Common myeloid progenitor, CD34-positive (primary cell): ENCODE results near the gene EFCAB14.
"Not testable (repeated sequence)": the region's sequence is repeated elsewhere in the genome, so short reads cannot be mapped to it uniquely, and the experiment has no call there.

ENCODE experiments used
- CTCF ChIA-PET: fragments of 350-600 bp; sonication (Branson Sonifier 250); formaldehyde crosslinking; loops from one replicate; lab custom pipeline; 2021; ENCODE audit warnings: antibody characterized with exemption; lab: Charles Lee
- POLR2A ChIA-PET: fragments of 350-600 bp; sonication (Branson Sonifier 250); formaldehyde crosslinking; loops from one replicate; lab custom pipeline; 2021; ENCODE audit warnings: antibody characterized with exemption; lab: Charles Lee
- DNase-seq, 3 donors: peaks; one replicate each; pipeline versions ENCODE4 v3.0.0 to v3.0.0-alpha.2; 2013
- H3K27ac ChIP-seq, 2 experiments: 1 replicate in 1 of 2; 2 replicates in 1 of 2; pipeline ENCODE4 v1.7.0; 2013; ENCODE audit warnings: inconsistent platforms in 2 of 2, low read length in 2 of 2, mild to moderate bottlenecking in 2 of 2, low read depth in 1 of 2, moderate library complexity in 1 of 2; ENCODE audit not compliant: severe bottlenecking in 2 of 2, insufficient read depth in 1 of 2, poor library complexity in 1 of 2
- H3K27me3 ChIP-seq, 5 experiments: replicated peaks in 2 of 5; 1 replicate in 3 of 5; 2 replicates in 2 of 5; pipeline versions ENCODE4 v1.6.1 to v1.7.0; 2013; ENCODE audit warnings: low read length in 4 of 5, mild to moderate bottlenecking in 2 of 5, moderate library complexity in 2 of 5, inconsistent platforms in 1 of 5; ENCODE audit not compliant: insufficient read depth in 5 of 5, control insufficient read depth in 4 of 5
- H3K36me3 ChIP-seq, 4 experiments: 1 replicate in 2 of 4; 2 replicates in 2 of 4; pipeline versions ENCODE4 v1.6.1 to v1.7.0; 2013; ENCODE audit warnings: low read length in 3 of 4, control low read depth in 1 of 4, mild to moderate bottlenecking in 1 of 4; ENCODE audit not compliant: control insufficient read depth in 4 of 4, insufficient read depth in 4 of 4
- H3K4me1 ChIP-seq, 4 experiments: 1 replicate in 3 of 4; 2 replicates in 1 of 4; pipeline versions ENCODE4 v1.6.1 to v1.7.1; 2013; ENCODE audit warnings: low read length in 3 of 4, mild to moderate bottlenecking in 3 of 4, control low read depth in 1 of 4, inconsistent platforms in 1 of 4, moderate library complexity in 1 of 4; ENCODE audit not compliant: control insufficient read depth in 4 of 4, insufficient read depth in 4 of 4; ENCODE audit errors: control extremely low read depth in 1 of 4
- H3K4me3 ChIP-seq, 7 experiments: 1 replicate in 4 of 7; 2 replicates in 3 of 7; pipeline versions ENCODE4 v1.5.1 to v1.7.0; 2013; ENCODE audit warnings: mild to moderate bottlenecking in 7 of 7, low read length in 6 of 7, moderate library complexity in 6 of 7, inconsistent platforms in 2 of 7, low read depth in 2 of 7, control low read depth in 1 of 7; ENCODE audit not compliant: insufficient read depth in 4 of 7, control insufficient read depth in 1 of 7; ENCODE audit errors: extremely low read depth in 1 of 7
- H3K9me3 ChIP-seq, 5 experiments: 1 replicate in 4 of 5; 2 replicates in 1 of 5; pipeline versions ENCODE4 v1.6.1 to v1.7.1; 2013; ENCODE audit warnings: low read length in 4 of 5, mild to moderate bottlenecking in 2 of 5, inconsistent platforms in 1 of 5, low read depth in 1 of 5, moderate library complexity in 1 of 5; ENCODE audit not compliant: control insufficient read depth in 4 of 5, insufficient read depth in 2 of 5; ENCODE audit errors: control extremely low read depth in 1 of 5
- WGBS: methylation state at CpG from one replicate; pipeline ENCODE4 v1.1.5; 2013; ENCODE audit not compliant: insufficient coverage; 5-methylcytosine and 5-hydroxymethylcytosine counted together

EFCAB14 gene

DNA sequence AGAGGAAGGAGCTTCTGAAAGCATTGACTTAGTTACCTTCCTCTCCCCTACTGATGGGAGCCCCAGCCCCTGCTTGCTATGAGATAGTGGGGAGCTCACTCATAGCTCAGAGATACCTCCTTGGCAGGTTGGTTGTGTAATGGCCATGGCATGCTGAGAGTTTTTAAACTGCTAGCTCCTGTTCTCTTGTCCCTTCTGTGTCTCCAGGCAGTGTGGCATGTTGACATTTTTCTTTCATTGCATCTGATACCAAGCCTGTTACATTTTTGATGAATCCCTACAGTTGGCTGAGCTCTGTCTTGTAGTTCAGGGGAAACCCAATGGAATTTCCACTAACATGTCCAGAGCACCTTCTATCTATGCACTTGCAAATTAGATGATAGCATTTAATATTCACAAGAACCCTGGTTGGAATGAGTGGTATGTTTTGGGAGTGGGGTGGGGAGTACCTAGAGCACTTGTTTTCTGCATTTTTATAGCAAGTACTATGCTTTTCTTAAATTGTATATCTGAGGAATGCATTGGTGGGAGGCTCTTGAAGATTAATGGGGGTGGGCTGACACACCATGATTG is 39.1 kb upstream of the EFCAB14 start:
- Histone ChIP-seq H3K27me3 (peaks cover 2 to 10% (median 6%) of the 10 kb centered on the region in 5 experiments), H3K4me1 (no peaks in the 10 kb centered on the region), H3K27ac (no peak overlapping the region), H3K36me3 (no peaks in the 10 kb centered on the region), H3K9me3 (peaks cover 0 to 7% (median 0%) of the 10 kb centered on the region in 5 experiments), H3K4me3 (no peak overlapping the region)
- ChIA-PET POLR2A (no interaction called here), CTCF (interaction anchor here (0.9 kb wide), 1 partner anchor 9 kb away, joined by 3 read pairs; no protein-coding TSS in a partner anchor)
- DNase-seq = no peak

DNA sequence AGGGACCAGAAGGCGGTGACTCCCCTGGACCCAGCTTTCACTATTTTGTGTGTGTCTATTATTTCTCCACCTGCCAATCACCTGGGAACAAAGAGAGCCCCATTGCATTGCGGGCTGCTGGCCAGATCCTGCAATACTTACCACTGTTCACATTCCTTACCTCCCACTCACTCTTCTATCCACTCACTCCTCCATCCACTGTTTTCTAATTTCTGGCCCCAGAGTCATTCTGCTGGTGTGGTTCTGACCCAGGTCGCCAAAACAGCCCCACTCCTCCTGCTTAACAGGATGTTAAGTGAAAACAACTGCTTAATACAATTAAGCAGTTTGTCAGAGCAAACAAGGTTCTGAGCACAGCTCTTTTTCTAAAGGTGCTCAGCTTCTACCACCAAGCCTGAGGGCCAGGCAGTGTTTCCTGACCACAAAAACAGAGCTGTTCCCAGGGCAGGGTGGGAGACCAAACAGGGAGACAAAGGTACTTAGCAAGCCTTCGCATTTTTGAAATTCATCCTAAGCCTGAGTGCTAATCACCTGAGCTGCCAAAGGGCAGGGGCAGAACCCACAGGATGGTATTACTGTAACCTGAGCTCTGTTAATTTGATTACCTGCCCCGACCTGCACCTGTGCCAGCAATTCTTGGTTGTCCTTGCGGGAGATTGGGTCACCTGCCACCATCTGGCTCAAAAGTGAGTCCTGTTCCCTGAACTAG is 38.5 kb upstream of the EFCAB14 start:
- ChIA-PET POLR2A (no interaction called here), CTCF (interaction anchor here (0.9 kb wide), 1 partner anchor 8 kb away, joined by 3 read pairs; no protein-coding TSS in a partner anchor)
- Histone ChIP-seq H3K27me3 (peaks cover 2 to 14% (median 8%) of the 10 kb centered on the region in 5 experiments), H3K36me3 (no peaks in the 10 kb centered on the region), H3K4me1 (no peaks in the 10 kb centered on the region), H3K27ac (no peak overlapping the region), H3K9me3 (peaks cover 0 to 2% (median 0%) of the 10 kb centered on the region in 5 experiments), H3K4me3 (no peak overlapping the region)
- 68% methylated on average over 5 of the region's 6 CpGs for WGBS
- DNase-seq = no peak

DNA sequence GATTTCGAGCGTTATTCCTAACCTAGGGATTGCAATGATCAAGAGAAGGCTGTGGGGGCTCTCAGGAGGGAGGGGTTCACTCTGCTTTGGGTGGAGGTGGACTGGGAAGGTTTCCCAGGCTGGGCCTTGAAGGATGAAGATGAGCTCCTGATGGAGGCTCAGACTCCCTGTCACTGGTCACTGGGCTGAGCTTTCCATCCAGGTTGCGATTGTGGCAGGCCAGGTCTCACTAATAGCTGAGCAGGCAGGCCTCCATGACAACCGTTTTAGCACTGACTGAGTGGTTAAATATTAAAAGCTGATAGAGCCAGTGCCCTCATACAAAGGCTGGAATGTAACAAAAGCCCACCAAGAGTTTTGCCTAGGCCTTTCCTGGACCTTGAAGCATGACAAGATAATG is 36.2 kb upstream of the EFCAB14 start:
- POLR2A ChIA-PET = no interaction called here
- H3K4me3 ChIP-seq = no peak overlapping the region
- no peaks in the 10 kb centered on the region for H3K4me1 ChIP-seq
- no peak for DNase-seq
- 90% methylated on average over 3 of the region's 4 CpGs for WGBS
- CTCF ChIA-PET = no interaction called here
- peaks cover 2 to 19% (median 11%) of the 10 kb centered on the region in 5 experiments for H3K27me3 ChIP-seq
- H3K36me3 ChIP-seq = no peaks in the 10 kb centered on the region
- H3K9me3 ChIP-seq = no peaks in the 10 kb centered on the region
- no peak overlapping the region for H3K27ac ChIP-seq

DNA sequence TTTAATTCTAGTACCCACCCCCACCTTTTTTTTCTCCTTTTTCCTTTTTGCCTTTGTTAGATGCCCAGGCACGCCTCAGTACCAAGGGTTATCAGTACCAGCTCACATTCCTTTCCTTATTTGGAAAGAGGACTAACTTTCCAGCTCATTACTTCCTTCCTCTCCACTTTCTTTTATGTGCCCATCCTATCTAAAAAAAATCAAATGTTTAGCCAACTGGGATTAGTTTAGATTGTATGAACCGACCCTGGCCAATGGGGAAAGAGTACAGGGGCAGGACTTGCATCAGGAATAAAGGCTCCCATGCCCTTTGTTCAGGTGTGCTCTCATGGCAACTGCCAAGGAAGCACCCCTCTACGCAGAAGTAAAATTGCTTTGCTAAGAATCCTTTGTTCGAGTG is 35.8 kb upstream of the EFCAB14 start:
- H3K27ac ChIP-seq, H3K9me3 ChIP-seq, POLR2A ChIA-PET, H3K4me3 ChIP-seq, CTCF ChIA-PET, H3K36me3 ChIP-seq, DNase-seq, H3K4me1 ChIP-seq: not testable (repeated sequence)
- WGBS = 85% methylated on average over 4 of the region's 4 CpGs
- peaks cover 2 to 23% (median 14%) of the 10 kb centered on the region in 5 experiments for H3K27me3 ChIP-seq

DNA sequence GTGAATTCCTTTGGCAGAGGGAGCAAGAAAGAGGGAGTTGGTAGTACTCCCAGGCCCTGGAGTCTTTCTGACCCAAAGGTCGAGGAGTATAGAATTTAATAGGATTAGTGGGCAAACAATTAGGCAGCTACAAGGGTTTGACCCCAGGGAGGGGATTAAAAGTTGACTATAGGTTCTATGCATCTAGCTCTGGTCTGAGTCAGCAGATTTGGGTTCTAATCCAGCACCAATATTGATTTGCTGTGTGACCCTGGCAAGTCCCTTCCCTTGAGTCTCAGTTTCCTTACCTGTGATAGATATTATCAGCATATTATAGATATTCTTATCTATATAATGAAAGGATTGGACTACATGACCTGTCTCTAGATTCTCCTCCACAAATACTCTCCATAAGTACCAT is 35.1 kb upstream of the EFCAB14 start:
- no peak for DNase-seq
- Histone ChIP-seq H3K27me3 (peaks cover 2 to 29% (median 17%) of the 10 kb centered on the region in 5 experiments), H3K36me3 (no peaks in the 10 kb centered on the region), H3K4me3 (no peak overlapping the region), H3K4me1 (no peaks in the 10 kb centered on the region), H3K9me3 (no peaks in the 10 kb centered on the region), H3K27ac (no peak overlapping the region)
- WGBS = no CpG with 5 or more reads among the region's 1 CpG
- POLR2A ChIA-PET = no interaction called here
- CTCF ChIA-PET = no interaction called here

DNA sequence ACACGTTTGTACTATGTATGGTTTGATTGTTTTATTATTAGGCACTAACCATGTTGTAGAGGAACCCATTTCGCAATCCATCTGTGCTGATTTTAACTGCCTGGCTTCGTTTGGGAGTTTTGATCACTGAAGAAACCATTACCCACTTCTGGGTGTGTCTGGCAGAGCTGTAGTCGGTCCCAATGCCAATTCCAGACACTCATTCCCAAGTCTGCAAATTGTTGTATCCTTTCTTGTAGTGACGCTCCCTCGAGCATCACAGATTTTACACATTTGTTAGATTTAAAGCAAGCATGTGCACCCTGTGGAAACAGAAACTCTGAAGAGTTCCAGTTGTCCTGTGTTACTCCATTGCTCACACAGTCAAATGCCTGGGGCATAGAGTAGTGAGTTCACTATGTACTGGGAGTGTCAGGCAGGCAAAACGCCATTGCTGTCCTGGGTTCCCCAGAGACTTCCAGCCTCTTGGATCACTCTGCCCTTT is 31.0 kb upstream of the EFCAB14 start:
- no peak overlapping the region for H3K27ac ChIP-seq
- H3K9me3 ChIP-seq = no peaks in the 10 kb centered on the region
- ChIA-PET CTCF (interaction anchor here (1.4 kb wide), 1 partner anchor 8 kb away, joined by 3 read pairs; no protein-coding TSS in a partner anchor), POLR2A (no interaction called here)
- 82% methylated on average over 6 of the region's 7 CpGs for WGBS
- H3K36me3 ChIP-seq = no peaks in the 10 kb centered on the region
- no peak for DNase-seq
- no peak overlapping the region for H3K4me3 ChIP-seq
- peaks cover 0 to 56% (median 16%) of the 10 kb centered on the region in 5 experiments for H3K27me3 ChIP-seq
- no peaks in the 10 kb centered on the region for H3K4me1 ChIP-seq

DNA sequence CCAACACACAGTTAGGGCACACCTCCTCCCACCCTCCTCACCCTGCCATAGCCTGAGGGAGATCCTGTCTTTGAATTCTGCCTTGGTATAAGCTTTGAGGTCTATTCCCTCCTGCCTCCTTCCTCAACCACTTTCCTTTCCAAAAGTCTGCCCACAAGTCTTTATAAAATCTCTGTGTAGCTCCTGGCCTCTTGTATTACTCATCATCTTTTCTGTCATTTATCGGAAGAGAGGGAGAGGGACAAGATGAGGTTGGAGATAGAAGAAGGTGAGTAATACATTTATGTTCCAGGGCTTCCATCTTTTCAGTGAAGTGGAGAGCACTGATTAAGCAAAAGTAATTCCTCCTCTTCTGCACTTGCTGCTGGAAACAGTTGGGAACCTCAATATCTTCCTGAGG is 30.5 kb upstream of the EFCAB14 start:
- DNase-seq = no peak
- peaks cover 0 to 61% (median 20%) of the 10 kb centered on the region in 5 experiments for H3K27me3 ChIP-seq
- ChIA-PET CTCF (interaction anchor here (1.4 kb wide), 1 partner anchor 8 kb away, joined by 3 read pairs; no protein-coding TSS in a partner anchor), POLR2A (no interaction called here)
- H3K9me3 ChIP-seq = no peaks in the 10 kb centered on the region
- no peaks in the 10 kb centered on the region for H3K36me3 ChIP-seq
- WGBS = no CpG with 5 or more reads among the region's 1 CpG
- no peaks in the 10 kb centered on the region for H3K4me1 ChIP-seq
- H3K27ac ChIP-seq = no peak overlapping the region
- no peak overlapping the region for H3K4me3 ChIP-seq
